ENCODE results near the gene MSH4.
"Not testable (repeated sequence)": the region's sequence is repeated elsewhere in the genome, so short reads cannot be mapped to it uniquely, and the experiment has no call there.

MSH4 gene

DNA sequence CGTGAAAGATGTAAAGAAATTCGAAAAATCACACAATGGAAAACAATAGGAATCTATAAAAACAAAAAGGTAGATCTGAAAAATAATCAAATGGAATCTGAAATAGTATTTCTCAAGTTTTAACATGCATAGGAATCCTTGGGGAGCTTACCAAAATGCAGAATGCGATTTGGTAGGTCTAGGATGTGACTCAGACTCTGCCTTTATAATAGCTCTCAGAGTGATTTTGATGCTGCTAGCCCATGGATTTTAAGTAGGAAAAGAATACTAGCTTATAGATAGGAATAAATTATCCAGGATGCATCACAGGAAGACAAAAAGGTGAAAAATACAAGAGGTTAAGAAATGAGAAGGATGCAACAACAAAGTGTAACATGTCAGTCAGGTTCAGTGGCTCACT lies 24.7 kb upstream of the MSH4 start:
- no peak for ATAC-seq
- TF ChIP-seq RARB (CRISPR knock-in tag; IDR thresholded peaks at IDR 0.05) (no peak), SNAI2 (CRISPR knock-in tag; IDR thresholded peaks at IDR 0.05) (no peak), ZFP30 (CRISPR knock-in tag; IDR thresholded peaks at IDR 0.05) (no peak), ZFP3 (CRISPR knock-in tag; IDR thresholded peaks at IDR 0.05) (no peak), BACH2 (CRISPR knock-in tag; IDR thresholded peaks at IDR 0.05; ENCODE audit: borderline replicate concordance) (no peak)
- TF ChIP-seq, protein P1, sequence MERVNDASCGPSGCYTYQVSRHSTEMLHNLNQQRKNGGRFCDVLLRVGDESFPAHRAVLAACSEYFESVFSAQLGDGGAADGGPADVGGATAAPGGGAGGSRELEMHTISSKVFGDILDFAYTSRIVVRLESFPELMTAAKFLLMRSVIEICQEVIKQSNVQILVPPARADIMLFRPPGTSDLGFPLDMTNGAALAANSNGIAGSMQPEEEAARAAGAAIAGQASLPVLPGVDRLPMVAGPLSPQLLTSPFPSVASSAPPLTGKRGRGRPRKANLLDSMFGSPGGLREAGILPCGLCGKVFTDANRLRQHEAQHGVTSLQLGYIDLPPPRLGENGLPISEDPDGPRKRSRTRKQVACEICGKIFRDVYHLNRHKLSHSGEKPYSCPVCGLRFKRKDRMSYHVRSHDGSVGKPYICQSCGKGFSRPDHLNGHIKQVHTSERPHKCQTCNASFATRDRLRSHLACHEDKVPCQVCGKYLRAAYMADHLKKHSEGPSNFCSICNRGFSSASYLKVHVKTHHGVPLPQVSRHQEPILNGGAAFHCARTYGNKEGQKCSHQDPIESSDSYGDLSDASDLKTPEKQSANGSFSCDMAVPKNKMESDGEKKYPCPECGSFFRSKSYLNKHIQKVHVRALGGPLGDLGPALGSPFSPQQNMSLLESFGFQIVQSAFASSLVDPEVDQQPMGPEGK (CRISPR knock-in tag; IDR thresholded peaks at IDR 0.05; ENCODE audit: borderline replicate concordance) = no peak

- ATAC-seq = not testable (repeated sequence)
These were observed 18.9 kb upstream of the MSH4 start for GRCh38 chr1:75777812-75778211.

DNA sequence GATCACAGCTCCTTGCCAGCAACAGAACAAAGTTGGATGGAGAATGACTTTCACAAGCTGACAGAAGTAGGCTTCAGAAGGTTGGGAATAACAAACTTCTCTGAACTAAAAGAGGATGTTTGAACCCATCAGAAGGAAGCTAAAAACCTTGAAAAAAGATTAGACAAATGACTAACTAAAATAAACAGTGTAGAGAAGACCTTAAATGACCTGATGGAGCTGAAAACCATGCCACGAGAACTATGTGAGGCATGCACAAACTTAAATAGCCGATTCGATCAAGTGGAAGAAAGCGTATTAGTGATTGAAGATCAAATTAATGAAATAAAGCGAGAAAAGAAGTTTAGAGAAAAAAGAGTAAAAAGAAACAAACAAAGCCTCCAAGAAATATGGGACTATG lies 18.0 kb upstream of the MSH4 start:
- not testable (repeated sequence) for ATAC-seq

DNA sequence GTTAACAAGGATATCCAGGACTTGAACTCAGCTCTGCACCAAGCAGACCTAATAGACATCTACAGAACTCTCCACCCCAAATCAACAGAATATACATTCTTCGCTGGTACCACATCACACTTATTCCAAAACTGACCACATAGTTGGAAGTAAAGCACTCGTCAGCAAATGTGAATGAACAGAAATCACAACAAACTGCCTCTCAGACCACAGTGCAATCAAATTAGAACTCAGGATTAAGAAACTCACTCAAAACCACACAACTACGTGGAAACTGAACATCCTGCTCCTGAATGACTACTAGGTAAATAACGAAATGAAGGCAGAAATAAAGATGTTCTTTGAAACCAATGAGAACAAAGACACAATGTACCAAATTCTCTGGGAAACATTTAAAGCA lies 16.5 kb upstream of the MSH4 start:
- ATAC-seq = not testable (repeated sequence)

DNA sequence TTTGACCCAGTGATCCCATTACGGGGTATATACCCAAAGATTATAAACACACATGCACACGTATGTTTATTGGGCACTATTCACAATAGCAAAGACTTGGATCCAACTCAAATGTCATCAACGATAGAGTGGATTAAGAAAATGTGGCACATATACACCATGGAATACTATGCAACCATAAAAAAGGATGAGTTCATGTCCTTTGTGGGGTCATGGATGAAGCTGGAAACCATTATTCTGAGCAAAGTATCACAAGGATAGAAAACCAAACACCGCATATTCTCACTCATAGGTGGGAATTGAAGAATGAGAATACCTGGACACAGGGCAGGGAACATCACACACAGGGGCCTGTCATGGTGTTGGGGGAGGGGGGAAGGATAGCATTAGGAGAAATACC lies 12.8 kb upstream of the MSH4 start:
- ATAC-seq = not testable (repeated sequence)

- peak; percentile 68 for ATAC-seq
- TF ChIP-seq CSDC2 (CRISPR knock-in tag; IDR thresholded peaks at IDR 0.05) (no peak), CREB5 (CRISPR knock-in tag; IDR thresholded peaks at IDR 0.05; ENCODE audit: low read depth) (no peak), ZNF8 (CRISPR knock-in tag; IDR thresholded peaks at IDR 0.05) (no peak), ZNF565 (CRISPR knock-in tag; conservative IDR thresholded peaks at IDR 0.05; ENCODE audit: low read depth) (no peak), GLIS3 (CRISPR knock-in tag; IDR thresholded peaks at IDR 0.05) (no peak), TCF4 (CRISPR knock-in tag; IDR thresholded peaks at IDR 0.05; ENCODE audit: borderline replicate concordance) (no peak)
- TF ChIP-seq, protein P2, sequence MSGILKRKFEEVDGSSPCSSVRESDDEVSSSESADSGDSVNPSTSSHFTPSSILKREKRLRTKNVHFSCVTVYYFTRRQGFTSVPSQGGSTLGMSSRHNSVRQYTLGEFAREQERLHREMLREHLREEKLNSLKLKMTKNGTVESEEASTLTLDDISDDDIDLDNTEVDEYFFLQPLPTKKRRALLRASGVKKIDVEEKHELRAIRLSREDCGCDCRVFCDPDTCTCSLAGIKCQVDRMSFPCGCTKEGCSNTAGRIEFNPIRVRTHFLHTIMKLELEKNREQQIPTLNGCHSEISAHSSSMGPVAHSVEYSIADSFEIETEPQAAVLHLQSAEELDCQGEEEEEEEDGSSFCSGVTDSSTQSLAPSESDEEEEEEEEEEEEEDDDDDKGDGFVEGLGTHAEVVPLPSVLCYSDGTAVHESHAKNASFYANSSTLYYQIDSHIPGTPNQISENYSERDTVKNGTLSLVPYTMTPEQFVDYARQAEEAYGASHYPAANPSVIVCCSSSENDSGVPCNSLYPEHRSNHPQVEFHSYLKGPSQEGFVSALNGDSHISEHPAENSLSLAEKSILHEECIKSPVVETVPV (CRISPR knock-in tag; IDR thresholded peaks at IDR 0.05) = no peak
- TF ChIP-seq, protein P1 (CRISPR knock-in tag; IDR thresholded peaks at IDR 0.05; ENCODE audit: borderline replicate concordance) = no peak
These were observed 11.2 kb upstream of the MSH4 start for GRCh38 chr1:75785320-75785982.

DNA sequence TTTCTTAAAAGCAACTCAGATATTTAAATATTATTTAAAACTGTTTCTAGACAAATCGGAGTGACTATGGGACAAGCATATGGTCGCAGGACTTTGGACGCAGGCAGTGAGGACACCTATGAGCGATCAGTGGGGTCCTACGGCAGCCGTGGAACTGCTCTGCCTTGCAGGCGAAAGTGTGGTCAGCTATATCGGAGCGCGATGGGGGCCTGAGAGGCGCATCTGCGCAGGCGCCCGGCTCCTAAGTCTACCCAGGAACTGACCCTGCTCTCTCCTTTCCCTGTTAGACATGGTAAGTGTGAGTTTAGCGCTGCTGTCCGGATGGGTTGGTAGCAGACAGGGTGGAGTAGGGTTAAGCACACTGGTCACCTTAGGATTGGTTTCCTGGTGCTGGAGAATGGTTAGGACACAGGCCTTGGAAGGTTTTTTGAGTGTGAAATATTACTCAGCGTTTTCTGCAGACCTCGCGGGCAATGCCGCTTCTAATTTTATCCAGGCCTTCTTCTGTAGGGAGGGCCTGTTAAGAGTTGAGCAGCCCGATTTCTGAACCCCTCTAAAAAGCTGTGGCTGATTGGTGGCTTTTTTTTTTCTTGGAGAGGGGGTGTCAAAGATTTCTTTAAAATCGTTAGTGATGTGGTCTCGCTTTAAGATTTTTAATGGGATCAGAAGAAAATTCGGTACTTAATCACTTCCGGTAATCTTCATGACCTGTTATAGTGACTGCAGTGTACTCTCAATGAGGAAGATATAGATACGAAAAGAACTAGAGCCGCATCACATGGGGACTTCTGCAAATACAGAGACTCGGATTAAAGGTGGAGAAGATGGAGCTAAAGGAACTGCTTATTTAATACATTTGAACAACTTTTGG lies 10.5 kb upstream of the MSH4 start, which contains the start of gene RABGGTB:
RABGGTB (plus strand) TSS at position 274 of the 871 bp plus-strand sequence; CDS start at position 290, 16 bp downstream.
- TF ChIP-seq, protein P2 (CRISPR knock-in tag; IDR thresholded peaks at IDR 0.05) = 0 out of 2 replicates have a peak, but pooled peaks have one; percentile 54
- TF ChIP-seq ZNF70 (CRISPR knock-in tag; IDR thresholded peaks at IDR 0.05) = 0 out of 2 replicates have a peak, but pooled peaks have one; percentile 16
- TF ChIP-seq TOX (CRISPR knock-in tag; IDR thresholded peaks at IDR 0.05; ENCODE audit: borderline replicate concordance) = no peak
- TF ChIP-seq BACH2 (CRISPR knock-in tag; IDR thresholded peaks at IDR 0.05; ENCODE audit: borderline replicate concordance) = no peak
- TF ChIP-seq RARB (CRISPR knock-in tag; IDR thresholded peaks at IDR 0.05) = no peak
- 0 out of 2 replicates have a peak, but pooled peaks have one; percentile 41 for TF ChIP-seq ESRRG (CRISPR knock-in tag; IDR thresholded peaks at IDR 0.05)
- TF ChIP-seq ISL1 (CRISPR knock-in tag; IDR thresholded peaks at IDR 0.05) = no peak
- ATAC-seq = peak; percentile 96
